Small intestine (tissue), 7 donors: ENCODE results near the gene CAVIN1. TPM values are rescaled to one million over a fixed set of nuclear protein-coding genes. Genes with fewer than 3 reads are reported as not detected.
A peak's percentile ranks its signal among the peaks of the same experiment; 100 is the strongest.

Experiments
- DNase-seq, 2 donors: peaks; one replicate each; pipeline versions ENCODE4 v3.0.0 to v3.0.0-alpha.2; 2013
- FAIRE-seq: peaks from 2 replicates; lab custom pipeline; 2012; peaks lifted over from hg19 to GRCh38; lab: Jason Lieb, UNC
- H3K27ac ChIP-seq, 3 donors: one replicate each; pipeline ENCODE4 v1.5.1; 2013; ENCODE audit warnings: low read length in 2 of 3, mild to moderate bottlenecking in 2 of 3, control low read depth in 1 of 3, inconsistent platforms in 1 of 3, low read depth in 1 of 3, moderate library complexity in 1 of 3
- H3K27me3 ChIP-seq, 3 donors: one replicate each; pipeline ENCODE4 v1.6.1; 2013; ENCODE audit warnings: low read length in 3 of 3, inconsistent platforms in 1 of 3; ENCODE audit not compliant: control insufficient read depth in 3 of 3, insufficient read depth in 3 of 3
- H3K36me3 ChIP-seq, 3 donors: one replicate each; pipeline ENCODE4 v1.6.1; 2013; ENCODE audit warnings: low read length in 3 of 3, inconsistent platforms in 1 of 3, low read depth in 1 of 3, mild to moderate bottlenecking in 1 of 3, moderate library complexity in 1 of 3; ENCODE audit not compliant: control insufficient read depth in 3 of 3, insufficient read depth in 2 of 3
- H3K4me1 ChIP-seq, 3 donors: one replicate each; pipeline ENCODE4 v1.6.1; 2013; ENCODE audit warnings: low read length in 2 of 3, inconsistent platforms in 1 of 3, low read depth in 1 of 3, mild to moderate bottlenecking in 1 of 3, moderate library complexity in 1 of 3; ENCODE audit not compliant: control insufficient read depth in 3 of 3, insufficient read depth in 2 of 3
- H3K4me3 ChIP-seq, 3 donors: one replicate each; pipeline ENCODE4 v1.5.1; 2013; ENCODE audit warnings: low read length in 3 of 3, control low read depth in 1 of 3, inconsistent platforms in 1 of 3, low read depth in 1 of 3, mild to moderate bottlenecking in 1 of 3, moderate library complexity in 1 of 3
- H3K9me3 ChIP-seq, 2 donors: one replicate each; pipeline ENCODE4 v1.6.1; 2013; ENCODE audit warnings: low read depth in 1 of 2, low read length in 1 of 2; ENCODE audit not compliant: control insufficient read depth in 2 of 2, insufficient read depth in 1 of 2
- WGBS, 3 donors: extraction: QIAGEN DNeasy Blood & Tissue Kit; methylation state at CpG; one replicate each; pipeline ENCODE4 v1.1.7; 2013; 5-methylcytosine and 5-hydroxymethylcytosine counted together
- polyA plus RNA-seq, 4 donors: library from polyadenylated mRNA; stranded (reverse) in 3 of 4; unstranded in 1 of 4; fragments of 200-250 nt in 3 of 4; fragments of 120-200 nt in 1 of 4; gene quantifications; one replicate each; pipeline versions ENCODE4 v1.2.1 to v1.2.3, GENCODE V29; 2013
- donor health status: healthy with polysubstance abuse.
- donor health status: control.
- donor health status: control.
- donor health status: Bipolar disorder and iron deficiency.
- donor health status: healthy.

Gene CAVIN1
- polyA plus RNA-seq, 4 donors = 2.7 to 81.0 (median 16.3) TPM

DNA sequence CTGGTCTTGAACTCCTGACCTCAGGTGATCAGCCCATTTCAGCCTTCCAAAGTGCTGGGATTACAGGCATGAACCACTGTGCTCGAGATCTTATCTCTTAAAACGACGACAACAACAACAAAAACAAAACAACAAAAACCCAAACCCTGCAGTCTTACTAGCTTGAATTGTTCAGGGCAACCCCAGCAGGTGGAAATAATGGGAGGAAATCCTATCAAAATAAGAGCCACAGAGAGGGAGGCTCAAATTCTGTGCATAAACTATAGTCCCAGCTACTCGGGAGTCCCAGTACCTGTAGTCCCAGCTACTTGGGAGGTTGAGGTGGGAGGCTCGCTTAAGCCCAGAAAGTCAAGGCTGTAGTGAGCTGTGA, 19.1 kb upstream of the CAVIN1 start:
- DNase-seq = no peak
- Histone ChIP-seq H3K27me3 (no peaks in the 10 kb centered on the region), H3K4me3 (no peak overlapping the region), H3K27ac (peak overlapping the region in 1 of 3 donors; percentile 45), H3K36me3 (no peaks in the 10 kb centered on the region), H3K4me1 (peaks cover 0 to 12% (median 0%) of the 10 kb centered on the region in 3 donors), H3K9me3 (no peaks in the 10 kb centered on the region)
- 21 to 41% (median 30%) methylated on average over 5 of the region's 5 CpGs for WGBS, 3 donors
- FAIRE-seq = no peak

- Histone ChIP-seq H3K27me3 (no peaks in the 10 kb centered on the region), H3K4me1 (peaks cover 0 to 12% (median 0%) of the 10 kb centered on the region in 3 donors), H3K9me3 (no peaks in the 10 kb centered on the region), H3K36me3 (no peaks in the 10 kb centered on the region), H3K27ac (peak overlapping the region in 1 of 3 donors; percentile 45), H3K4me3 (no peak overlapping the region)
- WGBS, 3 donors = 10 to 52% (median 21%) methylated on average over 7 of the region's 7 CpGs
- DNase-seq (peak; percentile 61 to 79), FAIRE-seq (no peak)
These were observed 18.5 kb upstream of the CAVIN1 start for GRCh38 chr17:42441371-42442195.

DNA sequence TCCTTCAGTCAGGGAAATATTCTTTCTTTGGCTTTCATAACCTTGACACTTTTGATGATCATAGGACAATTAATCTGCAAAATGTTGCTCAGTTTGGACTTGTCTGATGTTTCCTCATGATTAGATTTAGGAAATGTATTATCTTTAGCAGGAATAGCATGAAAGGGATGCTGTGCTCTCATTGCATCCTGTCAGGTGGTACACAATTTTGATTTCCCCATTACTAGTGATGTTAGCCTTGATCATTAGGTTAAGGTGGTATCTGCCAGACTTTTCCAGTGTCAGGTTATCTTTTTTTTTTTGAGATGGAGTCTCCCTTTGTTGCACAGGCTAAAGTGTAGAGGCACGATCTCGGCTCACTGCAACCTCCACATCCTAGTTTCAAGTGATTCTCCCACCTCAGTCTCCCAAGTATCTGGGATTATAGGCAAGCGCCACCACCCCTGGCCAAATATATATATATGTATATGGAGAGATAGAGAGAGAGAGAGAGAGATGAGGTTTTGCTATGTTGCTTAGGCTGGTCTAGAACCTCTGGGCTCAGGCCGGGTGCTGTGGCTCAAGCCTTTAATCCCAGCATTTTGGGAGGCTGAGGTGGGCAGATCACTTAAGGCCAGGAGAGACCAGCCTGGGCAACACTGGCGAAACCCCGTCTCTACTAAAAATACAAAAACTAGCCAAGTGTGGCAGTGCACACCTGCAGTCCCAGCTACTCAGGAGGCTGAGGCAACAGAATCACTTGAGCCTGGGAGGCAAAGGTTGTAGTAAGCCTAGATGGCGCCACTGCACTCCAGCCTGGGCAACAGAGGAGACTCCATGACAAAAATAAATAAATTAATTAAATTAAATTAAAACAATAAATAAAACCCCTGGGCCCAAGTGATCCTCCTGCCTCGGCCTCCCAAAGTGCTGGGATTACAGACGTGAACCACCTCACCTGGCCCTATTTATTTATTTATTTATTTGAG, 15.8 kb upstream of the CAVIN1 start:
- no peak overlapping the region for H3K27ac ChIP-seq
- H3K4me3 ChIP-seq = no peak overlapping the region
- FAIRE-seq (no peak), DNase-seq (peak in 1 of 2 donors; percentile 56)
- no peaks in the 10 kb centered on the region for H3K9me3 ChIP-seq
- H3K36me3 ChIP-seq = no peaks in the 10 kb centered on the region
- WGBS, 3 donors = 81 to 83% (median 83%) methylated on average over 9 of the region's 9 CpGs
- H3K4me1 ChIP-seq = peaks cover 0 to 12% (median 0%) of the 10 kb centered on the region in 3 donors
- H3K27me3 ChIP-seq = no peaks in the 10 kb centered on the region

- DNase-seq = peak in 1 of 2 donors; percentile 35
- Histone ChIP-seq H3K27me3 (no peaks in the 10 kb centered on the region), H3K36me3 (no peaks in the 10 kb centered on the region), H3K9me3 (no peaks in the 10 kb centered on the region), H3K4me1 (peaks cover 0 to 9% (median 0%) of the 10 kb centered on the region in 3 donors), H3K27ac (peak overlapping the region; percentile 8 to 32 (median 11)), H3K4me3 (no peak overlapping the region)
- no peak for FAIRE-seq
- 47 to 74% (median 71%) methylated on average over 6 of the region's 6 CpGs for WGBS, 3 donors
These were observed 13.3 kb upstream of the CAVIN1 start for GRCh38 chr17:42436391-42436790.

- Histone ChIP-seq H3K9me3 (no peaks in the 10 kb centered on the region), H3K27me3 (no peaks in the 10 kb centered on the region), H3K27ac (no peak overlapping the region), H3K4me1 (peaks cover 0 to 16% (median 0%) of the 10 kb centered on the region in 3 donors), H3K4me3 (no peak overlapping the region), H3K36me3 (no peaks in the 10 kb centered on the region)
- 61 to 69% (median 62%) methylated on average over 3 of the region's 3 CpGs for WGBS, 3 donors
- DNase-seq (no peak), FAIRE-seq (no peak)
These were observed 8.7 kb upstream of the CAVIN1 start for GRCh38 chr17:42431758-42432161.

DNA sequence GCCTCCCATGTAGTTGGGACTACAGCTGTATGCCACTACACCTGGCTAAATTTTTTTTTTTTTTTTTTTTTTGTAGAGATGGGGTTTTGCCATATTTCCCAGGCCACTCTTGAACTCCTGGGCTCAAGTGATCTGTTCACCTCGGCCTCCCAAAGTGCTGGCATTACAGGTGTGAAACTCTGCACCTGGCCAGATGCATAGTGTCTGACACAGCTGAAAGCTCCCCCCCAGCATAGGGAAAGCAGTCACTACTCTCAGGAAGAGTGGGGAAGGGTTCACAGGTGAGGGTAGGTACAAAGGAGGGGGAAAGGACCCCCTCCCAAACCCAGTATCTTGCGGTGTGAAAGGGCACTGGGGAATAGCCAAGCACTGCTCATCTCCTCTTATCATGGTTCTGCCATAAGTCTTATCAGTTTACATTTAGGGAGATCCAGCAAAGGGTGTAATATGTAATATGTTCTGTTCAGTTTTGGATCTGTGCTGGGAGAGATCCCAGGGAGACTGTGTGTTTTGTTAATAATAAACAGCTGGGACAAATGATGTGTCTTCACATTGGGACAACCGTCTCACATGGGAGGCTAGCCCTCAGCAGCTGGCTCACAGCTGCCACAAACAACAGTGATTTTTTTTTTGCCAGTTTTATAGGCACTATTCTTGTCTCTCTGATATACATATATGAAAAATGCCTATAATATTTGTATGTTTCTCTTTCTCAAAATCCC, 6.8 kb upstream of the CAVIN1 start:
- DNase-seq = no peak
- H3K36me3 ChIP-seq = no peaks in the 10 kb centered on the region
- no peak overlapping the region for H3K27ac ChIP-seq
- H3K4me3 ChIP-seq = no peak overlapping the region
- no peaks in the 10 kb centered on the region for H3K9me3 ChIP-seq
- 43 to 61% (median 52%) methylated on average over 3 of the region's 3 CpGs for WGBS, 3 donors
- FAIRE-seq = no peak
- H3K27me3 ChIP-seq = peaks cover 0 to 5% (median 0%) of the 10 kb centered on the region in 3 donors
- peaks cover 0 to 16% (median 0%) of the 10 kb centered on the region in 3 donors for H3K4me1 ChIP-seq

DNA sequence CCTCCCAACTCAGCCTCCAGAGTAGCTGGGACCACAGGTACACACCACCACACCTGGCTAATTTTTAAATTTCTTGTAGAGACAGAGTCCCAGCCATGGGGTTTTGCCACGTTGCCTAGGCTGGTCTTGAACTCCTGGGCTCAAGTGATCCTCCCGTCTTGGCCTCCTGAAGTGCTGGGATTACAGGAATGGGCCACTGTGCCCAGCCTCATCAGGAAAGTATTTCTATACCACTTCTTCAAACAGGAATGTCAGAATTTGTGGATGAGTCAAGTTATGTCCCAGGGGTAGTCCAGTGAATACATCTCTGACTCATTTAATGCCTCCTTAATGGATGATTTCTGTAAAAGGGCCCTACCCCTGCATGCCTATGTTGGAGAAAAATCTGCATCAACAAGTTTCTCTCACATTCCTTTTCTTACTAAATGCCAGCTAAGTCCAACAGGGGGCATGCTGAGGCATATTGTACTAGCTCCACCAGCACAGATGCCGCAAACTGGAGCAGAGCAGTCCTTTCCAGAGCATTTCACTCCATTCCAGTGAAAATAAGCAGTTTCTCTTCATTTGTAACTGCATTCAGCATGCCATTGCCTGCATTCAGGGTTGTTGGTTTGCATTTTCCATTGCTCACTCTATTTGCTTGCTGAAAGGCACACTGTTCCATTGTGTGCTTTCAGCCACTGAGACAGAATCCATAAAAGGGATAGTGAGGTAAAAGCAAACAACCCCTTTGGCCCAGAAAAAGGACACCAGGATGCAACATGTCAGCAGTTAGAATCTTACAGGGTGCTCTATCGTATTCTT, 5.3 kb upstream of the CAVIN1 start:
- peaks cover 0 to 23% (median 0%) of the 10 kb centered on the region in 3 donors for H3K4me1 ChIP-seq
- DNase-seq (peak; percentile 70 to 75), FAIRE-seq (no peak)
- 28 to 55% (median 45%) methylated on average over 4 of the region's 4 CpGs for WGBS, 3 donors
- no peaks in the 10 kb centered on the region for H3K9me3 ChIP-seq
- peaks cover 0 to 11% (median 0%) of the 10 kb centered on the region in 3 donors for H3K27me3 ChIP-seq
- no peaks in the 10 kb centered on the region for H3K36me3 ChIP-seq
- no peak overlapping the region for H3K4me3 ChIP-seq
- no peak overlapping the region for H3K27ac ChIP-seq
